SK-N-SH (cell line): Measurements from ENCODE around the gene YKT6. TPM values are rescaled to one million over a fixed set of nuclear protein-coding genes. Genes with fewer than 3 reads are reported as not detected.

ENCODE experiments used
- CTCF ChIA-PET: fragments of 300-600, 350-600 bp; formaldehyde crosslinking; extraction: SDS; loops from one replicate; lab custom pipeline; 2021; lab: Yijun Ruan, JAX
- POLR2A ChIA-PET: fragments of 350-600 bp; sonication (Branson Sonifier 250); formaldehyde crosslinking; extraction: SDS; loops from one replicate; lab custom pipeline; 2020; ENCODE audit warnings: antibody characterized with exemption, inconsistent platforms; lab: Yijun Ruan, JAX
- DNase-seq: peaks from one replicate; pipeline ENCODE4 v3.0.0; 2012
- H2AFZ ChIP-seq: fragments of 200-600 bp; sonication (generic); 2 replicates; pipeline ENCODE4 v1.8.1; 2016; ENCODE audit warnings: antibody characterized with exemption, mild to moderate bottlenecking, low read depth
- H3F3A ChIP-seq: fragments of 200-600 bp; sonication (generic); replicated peaks from 2 replicates; pipeline ENCODE3; 2016; ENCODE audit warnings: antibody characterized with exemption, mild to moderate bottlenecking; ENCODE audit not compliant: insufficient read depth
- H3K27ac ChIP-seq, 2 experiments: fragments of 200-500 bp in 1 of 2; fragments of 200-600 bp in 1 of 2; sonication (Bioruptor generic) in 1 of 2; sonication (generic), shearing (Covaris generic) in 1 of 2; 2 replicates each; pipeline versions ENCODE4 v1.5.1 to v1.6.1; 2014 to 2016; ENCODE audit warnings: low read depth in 2 of 2, inconsistent platforms in 1 of 2, low read length in 1 of 2, mild to moderate bottlenecking in 1 of 2, mixed read lengths in 1 of 2
- H3K27me3 ChIP-seq: fragments of 200-600 bp; sonication (generic), shearing (Covaris generic); 2 replicates; pipeline ENCODE4 v1.6.1; 2016; ENCODE audit warnings: mixed run types; ENCODE audit not compliant: insufficient read depth
- H3K36me3 ChIP-seq, 2 experiments: fragments of 200-500 bp in 1 of 2; fragments of 200-600 bp in 1 of 2; sonication (Bioruptor generic) in 1 of 2; sonication (generic) in 1 of 2; replicated peaks in 1 of 2; 2 replicates each; pipeline versions ENCODE3 to v1.5.1; 2014 to 2016; ENCODE audit warnings: low read length in 1 of 2, mild to moderate bottlenecking in 1 of 2; ENCODE audit not compliant: insufficient read depth in 2 of 2, control insufficient read depth in 1 of 2
- H3K4me1 ChIP-seq, 2 experiments: fragments of 200-500 bp in 1 of 2; fragments of 200-600 bp in 1 of 2; sonication (Bioruptor generic) in 1 of 2; sonication (generic), shearing (Covaris generic) in 1 of 2; 2 replicates each; pipeline versions ENCODE4 v1.5.1 to v1.6.1; 2014 to 2016; ENCODE audit warnings: low read depth in 1 of 2, low read length in 1 of 2, mixed run types in 1 of 2; ENCODE audit not compliant: insufficient read depth in 2 of 2, control insufficient read depth in 1 of 2
- H3K4me2 ChIP-seq: fragments of 200-600 bp; sonication (generic), shearing (Covaris generic); 2 replicates; pipeline ENCODE4 v1.6.1; 2017; ENCODE audit warnings: mixed run types
- H3K4me3 ChIP-seq, 2 experiments: fragments of 200-500 bp in 1 of 2; fragments of 200-600 bp in 1 of 2; sonication (Bioruptor generic) in 1 of 2; sonication (generic), shearing (Covaris generic) in 1 of 2; 2 replicates each; pipeline versions ENCODE4 v1.5.1 to v1.8.1; 2014 to 2016; ENCODE audit warnings: low read depth in 2 of 2, inconsistent platforms in 1 of 2, low read length in 1 of 2, mild to moderate bottlenecking in 1 of 2, mixed read lengths in 1 of 2, moderate library complexity in 1 of 2
- H3K79me2 ChIP-seq: fragments of 200-600 bp; sonication (generic); 2 replicates; pipeline ENCODE4 v1.8.1; 2017; ENCODE audit warnings: mild to moderate bottlenecking; ENCODE audit not compliant: insufficient read depth
- H3K9ac ChIP-seq: fragments of 200-600 bp; sonication (generic); 2 replicates; pipeline ENCODE4 v1.6.1; 2017; ENCODE audit warnings: mixed run types
- H3K9me2 ChIP-seq: fragments of 200-600 bp; sonication (generic); 2 replicates; pipeline ENCODE4 v1.6.1; 2017; ENCODE audit warnings: mixed run types
- H3K9me3 ChIP-seq: fragments of 200-600 bp; sonication (generic); 2 replicates; pipeline ENCODE4 v1.6.1; 2017; ENCODE audit warnings: mixed run types, mild to moderate bottlenecking, moderate library complexity
- H4K20me1 ChIP-seq: fragments of 200-600 bp; sonication (generic); 2 replicates; pipeline ENCODE4 v1.6.1; 2017; ENCODE audit warnings: mild to moderate bottlenecking, mixed run types; ENCODE audit not compliant: insufficient read depth
- EZH2phosphoT487 ChIP-seq: fragments of 200-600 bp; sonication (generic); IDR thresholded peaks from 2 replicates; pipeline ENCODE4 v1.6.1; 2017; ENCODE audit warnings: low read depth, mixed run types, mild to moderate bottlenecking, antibody characterized with exemption, moderate library complexity, borderline replicate concordance
- FOSL2 ChIP-seq: IDR thresholded peaks from 2 replicates; pipeline ENCODE4 v1.4.0; 2012; ENCODE audit warnings: low read depth, mild to moderate bottlenecking, moderate library complexity, borderline replicate concordance
- GATA2 ChIP-seq: sonication (generic); formaldehyde crosslinking; IDR thresholded peaks from 2 replicates; pipeline ENCODE4 v1.5.0; 2020; ENCODE audit warnings: mild to moderate bottlenecking, missing genetic modification reagents
- JUND ChIP-seq: IDR thresholded peaks from 2 replicates; pipeline ENCODE4 v1.4.0; 2012
- MAX ChIP-seq: IDR thresholded peaks from 2 replicates; pipeline ENCODE4 v1.4.0; 2012; ENCODE audit warnings: low read depth
- MEF2A ChIP-seq: IDR thresholded peaks from 2 replicates; pipeline ENCODE4 v1.4.0; 2012; ENCODE audit warnings: low read depth, borderline replicate concordance
- MXI1 ChIP-seq: IDR thresholded peaks from 2 replicates; pipeline ENCODE4 v1.6.1; 2012; ENCODE audit warnings: mild to moderate bottlenecking, low read depth, low read length, improper control_type of control experiment
- POLR2AphosphoS5 ChIP-seq: IDR thresholded peaks from 2 replicates; pipeline ENCODE4 v1.6.1; 2012; ENCODE audit warnings: low read depth, low read length
- SMC3 ChIP-seq: IDR thresholded peaks from 2 replicates; pipeline ENCODE4 v1.6.1; 2012; ENCODE audit warnings: low read depth, low read length, improper control_type of control experiment
- TAF1 ChIP-seq: IDR thresholded peaks from 2 replicates; pipeline ENCODE4 v1.6.1; 2012; ENCODE audit warnings: low read depth, mild to moderate bottlenecking, low read length, moderate library complexity, borderline replicate concordance
- TCF12 ChIP-seq: IDR thresholded peaks from 2 replicates; pipeline ENCODE4 v1.4.0; 2012
- USF1 ChIP-seq: IDR thresholded peaks from 2 replicates; pipeline ENCODE4 v1.4.0; 2012; ENCODE audit warnings: low read depth, borderline replicate concordance
- YY1 ChIP-seq: IDR thresholded peaks from 2 replicates; pipeline ENCODE4 v1.4.0; 2012; ENCODE audit warnings: low read depth, mild to moderate bottlenecking
- WGBS: methylation state at CpG from one replicate; pipeline ENCODE4 v1.1.6; 2017; ENCODE audit warnings: low lambda C conversion rate; 5-methylcytosine and 5-hydroxymethylcytosine counted together
- polyA plus RNA-seq, 3 experiments: library from polyadenylated mRNA; depleted of rRNA; stranded (reverse); fragments of >200 nt; gene quantifications; 2 replicates each; pipeline ENCODE4 v1.2.3, GENCODE V29; 2012
- TF ChIP-seq, protein P1 (sequence below): IDR thresholded peaks from 2 replicates; pipeline ENCODE4 v1.6.1; 2012; ENCODE audit warnings: mild to moderate bottlenecking, low read depth, low read length, moderate library complexity
- TF ChIP-seq, protein P2 (sequence below): fragments of 150-350 bp; IDR thresholded peaks from 2 replicates; pipeline ENCODE4 v1.6.1; 2016; ENCODE audit warnings: mild to moderate bottlenecking, low read depth, low read length
- TF ChIP-seq, protein P3 (sequence below): IDR thresholded peaks from 2 replicates; pipeline ENCODE4 v1.4.0; 2012; ENCODE audit warnings: low read depth, borderline replicate concordance

YKT6 gene
- polyA plus RNA-seq, 1 of the 3 experiments (the other 2 are of a cell fraction) = 170 TPM

GRCh38 chr7:44188480-44189225 is 12.1 kb upstream of the YKT6 start (continued):
- TF ChIP-seq, protein P1, sequence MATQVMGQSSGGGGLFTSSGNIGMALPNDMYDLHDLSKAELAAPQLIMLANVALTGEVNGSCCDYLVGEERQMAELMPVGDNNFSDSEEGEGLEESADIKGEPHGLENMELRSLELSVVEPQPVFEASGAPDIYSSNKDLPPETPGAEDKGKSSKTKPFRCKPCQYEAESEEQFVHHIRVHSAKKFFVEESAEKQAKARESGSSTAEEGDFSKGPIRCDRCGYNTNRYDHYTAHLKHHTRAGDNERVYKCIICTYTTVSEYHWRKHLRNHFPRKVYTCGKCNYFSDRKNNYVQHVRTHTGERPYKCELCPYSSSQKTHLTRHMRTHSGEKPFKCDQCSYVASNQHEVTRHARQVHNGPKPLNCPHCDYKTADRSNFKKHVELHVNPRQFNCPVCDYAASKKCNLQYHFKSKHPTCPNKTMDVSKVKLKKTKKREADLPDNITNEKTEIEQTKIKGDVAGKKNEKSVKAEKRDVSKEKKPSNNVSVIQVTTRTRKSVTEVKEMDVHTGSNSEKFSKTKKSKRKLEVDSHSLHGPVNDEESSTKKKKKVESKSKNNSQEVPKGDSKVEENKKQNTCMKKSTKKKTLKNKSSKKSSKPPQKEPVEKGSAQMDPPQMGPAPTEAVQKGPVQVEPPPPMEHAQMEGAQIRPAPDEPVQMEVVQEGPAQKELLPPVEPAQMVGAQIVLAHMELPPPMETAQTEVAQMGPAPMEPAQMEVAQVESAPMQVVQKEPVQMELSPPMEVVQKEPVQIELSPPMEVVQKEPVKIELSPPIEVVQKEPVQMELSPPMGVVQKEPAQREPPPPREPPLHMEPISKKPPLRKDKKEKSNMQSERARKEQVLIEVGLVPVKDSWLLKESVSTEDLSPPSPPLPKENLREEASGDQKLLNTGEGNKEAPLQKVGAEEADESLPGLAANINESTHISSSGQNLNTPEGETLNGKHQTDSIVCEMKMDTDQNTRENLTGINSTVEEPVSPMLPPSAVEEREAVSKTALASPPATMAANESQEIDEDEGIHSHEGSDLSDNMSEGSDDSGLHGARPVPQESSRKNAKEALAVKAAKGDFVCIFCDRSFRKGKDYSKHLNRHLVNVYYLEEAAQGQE = no peak
- TF ChIP-seq, all 33 proteins: peak for 0

GRCh38 chr7:44189286-44189992 is 11.3 kb upstream of the YKT6 start, which contains the start of gene GCK:
GCK (minus strand) TSS chr7:44189439; CDS start chr7:44188953, 486 bp downstream.
- POLR2A ChIA-PET = no interaction called here
- Histone ChIP-seq H3F3A (peaks cover 4% of the 10 kb centered on the region), H3K36me3 (no peaks in the 10 kb centered on the region), H3K9me2 (no peaks in the 10 kb centered on the region), H2AFZ (no peak within 1 kb of the TSS), H3K9ac (no peak within 1 kb of the TSS), H4K20me1 (no peaks in the 10 kb centered on the region), H3K79me2 (no peaks in the 10 kb centered on the region), H3K4me3 (no peak within 1 kb of the TSS), H3K27ac (no peak within 1 kb of the TSS), H3K9me3 (no peaks in the 10 kb centered on the region), H3K4me1 (peaks cover 0 to 8% of the 10 kb centered on the region in 2 experiments; a peak in 2 of 4 replicates), H3K4me2 (no peak within 1 kb of the TSS), H3K27me3 (no peaks in the 10 kb centered on the region)
- no peak for TF ChIP-seq MXI1
- TF ChIP-seq TCF12 = no peak
- TF ChIP-seq MAX = no peak
- TF ChIP-seq YY1 = no peak
- no peak for TF ChIP-seq POLR2AphosphoS5
- no peak for TF ChIP-seq JUND
- no peak for TF ChIP-seq SMC3
- TF ChIP-seq MEF2A = no peak
- no peak for TF ChIP-seq EZH2phosphoT487
- TF ChIP-seq TAF1 = no peak
- TF ChIP-seq, protein P2, sequence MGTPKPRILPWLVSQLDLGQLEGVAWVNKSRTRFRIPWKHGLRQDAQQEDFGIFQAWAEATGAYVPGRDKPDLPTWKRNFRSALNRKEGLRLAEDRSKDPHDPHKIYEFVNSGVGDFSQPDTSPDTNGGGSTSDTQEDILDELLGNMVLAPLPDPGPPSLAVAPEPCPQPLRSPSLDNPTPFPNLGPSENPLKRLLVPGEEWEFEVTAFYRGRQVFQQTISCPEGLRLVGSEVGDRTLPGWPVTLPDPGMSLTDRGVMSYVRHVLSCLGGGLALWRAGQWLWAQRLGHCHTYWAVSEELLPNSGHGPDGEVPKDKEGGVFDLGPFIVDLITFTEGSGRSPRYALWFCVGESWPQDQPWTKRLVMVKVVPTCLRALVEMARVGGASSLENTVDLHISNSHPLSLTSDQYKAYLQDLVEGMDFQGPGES = no peak
- TF ChIP-seq, protein P3, sequence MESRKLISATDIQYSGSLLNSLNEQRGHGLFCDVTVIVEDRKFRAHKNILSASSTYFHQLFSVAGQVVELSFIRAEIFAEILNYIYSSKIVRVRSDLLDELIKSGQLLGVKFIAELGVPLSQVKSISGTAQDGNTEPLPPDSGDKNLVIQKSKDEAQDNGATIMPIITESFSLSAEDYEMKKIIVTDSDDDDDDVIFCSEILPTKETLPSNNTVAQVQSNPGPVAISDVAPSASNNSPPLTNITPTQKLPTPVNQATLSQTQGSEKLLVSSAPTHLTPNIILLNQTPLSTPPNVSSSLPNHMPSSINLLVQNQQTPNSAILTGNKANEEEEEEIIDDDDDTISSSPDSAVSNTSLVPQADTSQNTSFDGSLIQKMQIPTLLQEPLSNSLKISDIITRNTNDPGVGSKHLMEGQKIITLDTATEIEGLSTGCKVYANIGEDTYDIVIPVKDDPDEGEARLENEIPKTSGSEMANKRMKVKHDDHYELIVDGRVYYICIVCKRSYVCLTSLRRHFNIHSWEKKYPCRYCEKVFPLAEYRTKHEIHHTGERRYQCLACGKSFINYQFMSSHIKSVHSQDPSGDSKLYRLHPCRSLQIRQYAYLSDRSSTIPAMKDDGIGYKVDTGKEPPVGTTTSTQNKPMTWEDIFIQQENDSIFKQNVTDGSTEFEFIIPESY = no peak
- no peak for TF ChIP-seq GATA2 (CRISPR knock-in tag)
- TF ChIP-seq FOSL2 = no peak
- TF ChIP-seq USF1 = no peak
- TF ChIP-seq, protein P1 = no peak
- no peak for DNase-seq
- CTCF ChIA-PET = interaction anchor here (0.6 to 1.6 kb wide), 5 partner anchors 44 to 117 kb away, joined by 3 to 5 read pairs (median 3); no protein-coding TSS in a partner anchor
- WGBS = 78% methylated on average over 8 of the region's 11 CpGs
